ENCODE measurements around the gene ELN.

Gene ELN

GRCh38 chr7:74049997-74050798, 22.2 kb downstream of the ELN start:
- Histone ChIP-seq H3K36me3 (ENCODE audit: insufficient read depth, low read length) (peaks cover 86% of the 10 kb centered on the region), H3K9ac (ENCODE audit: low read length) (no peak overlapping the region)

GRCh38 chr7:74051193-74051592, 23.2 kb downstream of the ELN start:
- Histone ChIP-seq H3K9ac (ENCODE audit: low read length) (no peak overlapping the region), H3K4me3 (ENCODE audit: low read depth in 1 of 2, low read length in 2 of 2) (no peak overlapping the region), H3K9me3 (ENCODE audit: low read length) (no peaks in the 10 kb centered on the region), H3K36me3 (ENCODE audit: insufficient read depth, low read length) (peaks cover 78% of the 10 kb centered on the region), H3K27ac (ENCODE audit: low read depth, low read length) (no peak overlapping the region), H3K27me3 (ENCODE audit: control insufficient read depth in 1 of 2, insufficient read depth in 2 of 2, low read length in 2 of 2) (no peaks in the 10 kb centered on the region), H3K4me1 (ENCODE audit: insufficient read depth, low read length) (no peaks in the 10 kb centered on the region)

More at GRCh38 chr7:74049997-74050798, 22.2 kb downstream of the ELN start:
- Histone ChIP-seq H3K27me3 (ENCODE audit: control insufficient read depth in 1 of 2, insufficient read depth in 2 of 2, low read length in 2 of 2) (no peaks in the 10 kb centered on the region), H3K4me3 (ENCODE audit: low read depth in 1 of 2, low read length in 2 of 2) (no peak overlapping the region), H3K9me3 (ENCODE audit: low read length) (no peaks in the 10 kb centered on the region), H3K27ac (ENCODE audit: low read depth, low read length) (no peak overlapping the region), H3K4me1 (ENCODE audit: insufficient read depth, low read length) (no peaks in the 10 kb centered on the region)

- Histone ChIP-seq H3K4me1 (ENCODE audit: insufficient read depth, low read length) (no peaks in the 10 kb centered on the region), H3K9ac (ENCODE audit: low read length) (no peak overlapping the region), H3K27me3 (ENCODE audit: control insufficient read depth in 1 of 2, insufficient read depth in 2 of 2, low read length in 2 of 2) (no peaks in the 10 kb centered on the region), H3K9me3 (ENCODE audit: low read length) (no peaks in the 10 kb centered on the region), H3K36me3 (ENCODE audit: insufficient read depth, low read length) (peaks cover 75% of the 10 kb centered on the region), H3K27ac (ENCODE audit: low read depth, low read length) (no peak overlapping the region), H3K4me3 (ENCODE audit: low read depth in 1 of 2, low read length in 2 of 2) (no peak overlapping the region)
Observed at GRCh38 chr7:74051629-74052410, 23.8 kb downstream of the ELN start.

- H3K4me3 ChIP-seq (ENCODE audit: low read depth in 1 of 2, low read length in 2 of 2) = no peak overlapping the region
- H3K9ac ChIP-seq (ENCODE audit: low read length) = no peak overlapping the region
- no peaks in the 10 kb centered on the region for H3K9me3 ChIP-seq (ENCODE audit: low read length)
- H3K27ac ChIP-seq (ENCODE audit: low read depth, low read length) = no peak overlapping the region
- peaks cover 67% of the 10 kb centered on the region for H3K36me3 ChIP-seq (ENCODE audit: insufficient read depth, low read length)
- H3K4me1 ChIP-seq (ENCODE audit: insufficient read depth, low read length) = no peaks in the 10 kb centered on the region
- H3K27me3 ChIP-seq (ENCODE audit: control insufficient read depth in 1 of 2, insufficient read depth in 2 of 2, low read length in 2 of 2) = no peaks in the 10 kb centered on the region
Observed at GRCh38 chr7:74052628-74053027, 24.7 kb downstream of the ELN start.

- Histone ChIP-seq H3K9ac (ENCODE audit: low read length) (no peak overlapping the region), H3K36me3 (ENCODE audit: insufficient read depth, low read length) (peaks cover 57% of the 10 kb centered on the region), H3K4me3 (ENCODE audit: low read depth in 1 of 2, low read length in 2 of 2) (no peak overlapping the region), H3K27ac (ENCODE audit: low read depth, low read length) (no peak overlapping the region), H3K4me1 (ENCODE audit: insufficient read depth, low read length) (no peaks in the 10 kb centered on the region), H3K9me3 (ENCODE audit: low read length) (no peaks in the 10 kb centered on the region), H3K27me3 (ENCODE audit: control insufficient read depth in 1 of 2, insufficient read depth in 2 of 2, low read length in 2 of 2) (no peaks in the 10 kb centered on the region)
Observed at GRCh38 chr7:74053589-74054186, 25.7 kb downstream of the ELN start.

GRCh38 chr7:74056096-74056915, 28.3 kb downstream of the ELN start:
- H3K36me3 ChIP-seq (ENCODE audit: insufficient read depth, low read length) = peaks cover 40% of the 10 kb centered on the region

GRCh38 chr7:74057216-74057925, 29.4 kb downstream of the ELN start:
- Histone ChIP-seq H3K27me3 (ENCODE audit: control insufficient read depth in 1 of 2, insufficient read depth in 2 of 2, low read length in 2 of 2) (no peaks in the 10 kb centered on the region), H3K9ac (ENCODE audit: low read length) (no peak overlapping the region), H3K4me1 (ENCODE audit: insufficient read depth, low read length) (peaks cover 29% of the 10 kb centered on the region), H3K36me3 (ENCODE audit: insufficient read depth, low read length) (peaks cover 29% of the 10 kb centered on the region), H3K27ac (ENCODE audit: low read depth, low read length) (no peak overlapping the region), H3K4me3 (ENCODE audit: low read depth in 1 of 2, low read length in 2 of 2) (no peak overlapping the region), H3K9me3 (ENCODE audit: low read length) (no peaks in the 10 kb centered on the region)

More at GRCh38 chr7:74056096-74056915, 28.3 kb downstream of the ELN start:
- peaks cover 19% of the 10 kb centered on the region for H3K4me1 ChIP-seq (ENCODE audit: insufficient read depth, low read length)
- H3K9me3 ChIP-seq (ENCODE audit: low read length) = no peaks in the 10 kb centered on the region
- no peaks in the 10 kb centered on the region for H3K27me3 ChIP-seq (ENCODE audit: control insufficient read depth in 1 of 2, insufficient read depth in 2 of 2, low read length in 2 of 2)
- H3K4me3 ChIP-seq (ENCODE audit: low read depth in 1 of 2, low read length in 2 of 2) = no peak overlapping the region
- H3K27ac ChIP-seq (ENCODE audit: low read depth, low read length) = no peak overlapping the region
- H3K9ac ChIP-seq (ENCODE audit: low read length) = no peak overlapping the region

GRCh38 chr7:74057987-74058386, 30.0 kb downstream of the ELN start:
- Histone ChIP-seq H3K9me3 (ENCODE audit: low read length) (no peaks in the 10 kb centered on the region), H3K36me3 (ENCODE audit: insufficient read depth, low read length) (peaks cover 27% of the 10 kb centered on the region), H3K9ac (ENCODE audit: low read length) (no peak overlapping the region), H3K4me1 (ENCODE audit: insufficient read depth, low read length) (peaks cover 31% of the 10 kb centered on the region), H3K4me3 (ENCODE audit: low read depth in 1 of 2, low read length in 2 of 2) (no peak overlapping the region), H3K27me3 (ENCODE audit: control insufficient read depth in 1 of 2, insufficient read depth in 2 of 2, low read length in 2 of 2) (no peaks in the 10 kb centered on the region), H3K27ac (ENCODE audit: low read depth, low read length) (no peak overlapping the region)

GRCh38 chr7:74058486-74058885, 30.5 kb downstream of the ELN start:
- H3K36me3 ChIP-seq (ENCODE audit: insufficient read depth, low read length) = peaks cover 27% of the 10 kb centered on the region
- H3K9ac ChIP-seq (ENCODE audit: low read length) = no peak overlapping the region
- H3K4me3 ChIP-seq (ENCODE audit: low read depth in 1 of 2, low read length in 2 of 2) = no peak overlapping the region
- H3K9me3 ChIP-seq (ENCODE audit: low read length) = no peaks in the 10 kb centered on the region
- H3K27ac ChIP-seq (ENCODE audit: low read depth, low read length) = no peak overlapping the region
- H3K4me1 ChIP-seq (ENCODE audit: insufficient read depth, low read length) = peaks cover 31% of the 10 kb centered on the region
- H3K27me3 ChIP-seq (ENCODE audit: control insufficient read depth in 1 of 2, insufficient read depth in 2 of 2, low read length in 2 of 2) = no peaks in the 10 kb centered on the region

GRCh38 chr7:74059037-74059436, 31.1 kb downstream of the ELN start:
- no peak overlapping the region for H3K27ac ChIP-seq (ENCODE audit: low read depth, low read length)
- no peak overlapping the region for H3K9ac ChIP-seq (ENCODE audit: low read length)
- H3K4me1 ChIP-seq (ENCODE audit: insufficient read depth, low read length) = peaks cover 31% of the 10 kb centered on the region
- H3K27me3 ChIP-seq (ENCODE audit: control insufficient read depth in 1 of 2, insufficient read depth in 2 of 2, low read length in 2 of 2) = no peaks in the 10 kb centered on the region
- no peaks in the 10 kb centered on the region for H3K9me3 ChIP-seq (ENCODE audit: low read length)
- H3K4me3 ChIP-seq (ENCODE audit: low read depth in 1 of 2, low read length in 2 of 2) = no peak overlapping the region
- H3K36me3 ChIP-seq (ENCODE audit: insufficient read depth, low read length) = peaks cover 25% of the 10 kb centered on the region

Data from muscle layer of colon (tissue), 2 donors.